ENCODE data around the gene NDUFS3. TPM values are rescaled to one million over a fixed set of nuclear protein-coding genes. Genes with fewer than 3 reads are reported as not detected.

NDUFS3 gene
- total RNA-seq, 1 experiment from 2014 or later = 120 TPM

- Histone ChIP-seq H3K79me2 (ENCODE audit: low read length) (no peaks in the 10 kb centered on the region), H3K4me1 (ENCODE audit: insufficient read depth, low read length) (no peaks in the 10 kb centered on the region), H3K27ac (ENCODE audit: low read length) (no peak overlapping the region), H3K4me3 (ENCODE audit: low read length) (no peak overlapping the region), H3K9ac (ENCODE audit: low read length) (no peak overlapping the region), H3K36me3 (ENCODE audit: low read depth, low read length) (no peaks in the 10 kb centered on the region), H2AFZ (ENCODE audit: low read length) (no peak overlapping the region), H3K27me3 (ENCODE audit: low read length) (peaks cover 15% of the 10 kb centered on the region), H3K9me2 (replicated peaks; ENCODE audit: low read length) (no peaks in the 10 kb centered on the region), H3F3A (ENCODE audit: low read length, unreplicated experiment) (no peaks in the 10 kb centered on the region), H3K4me2 (ENCODE audit: low read length) (no peak overlapping the region), H4K20me1 (ENCODE audit: low read length) (no peaks in the 10 kb centered on the region), H3K9me3 (ENCODE audit: low read length) (no peaks in the 10 kb centered on the region)
- TF ChIP-seq EZH2 (IDR thresholded peaks at IDR 0.05; ENCODE audit: low read length, unreplicated experiment) = no peak
- no peak for TF ChIP-seq CTCF (conservative IDR thresholded peaks at IDR 0.05; ENCODE audit: low read depth, low read length)
- no peak for TF ChIP-seq EZH2phosphoT487 (IDR thresholded peaks at IDR 0.05; ENCODE audit: borderline replicate concordance, low read length)
- ATAC-seq (no peak), DNase-seq (no peak)
- CTCF ChIA-PET = no interaction called here
- BruUV-seq (replicated peaks) = no TSS peak
- intact Hi-C loops (cut with micrococcal nuclease) = no loop called here
- POLR2A ChIA-PET (ENCODE audit: unreplicated experiment) = no interaction called here
These were observed 10.7 kb downstream of the NDUFS3 start for GRCh38 chr11:47589584-47589976.

- no TSS peak for BruUV-seq (replicated peaks)
- Histone ChIP-seq H3K4me3 (ENCODE audit: low read length) (no peak overlapping the region), H2AFZ (ENCODE audit: low read length) (no peak overlapping the region), H3K27me3 (ENCODE audit: low read length) (peaks cover 15% of the 10 kb centered on the region), H3K79me2 (ENCODE audit: low read length) (no peaks in the 10 kb centered on the region), H4K20me1 (ENCODE audit: low read length) (no peaks in the 10 kb centered on the region), H3K27ac (ENCODE audit: low read length) (no peak overlapping the region), H3K9me2 (replicated peaks; ENCODE audit: low read length) (no peaks in the 10 kb centered on the region), H3K4me2 (ENCODE audit: low read length) (no peak overlapping the region), H3K36me3 (ENCODE audit: low read depth, low read length) (no peaks in the 10 kb centered on the region), H3K9ac (ENCODE audit: low read length) (no peak overlapping the region), H3F3A (ENCODE audit: low read length, unreplicated experiment) (no peaks in the 10 kb centered on the region), H3K4me1 (ENCODE audit: insufficient read depth, low read length) (no peaks in the 10 kb centered on the region), H3K9me3 (ENCODE audit: low read length) (no peaks in the 10 kb centered on the region)
- no peak for TF ChIP-seq EZH2 (IDR thresholded peaks at IDR 0.05; ENCODE audit: low read length, unreplicated experiment)
- no peak for TF ChIP-seq EZH2phosphoT487 (IDR thresholded peaks at IDR 0.05; ENCODE audit: borderline replicate concordance, low read length)
- no peak for TF ChIP-seq CTCF (conservative IDR thresholded peaks at IDR 0.05; ENCODE audit: low read depth, low read length)
- ATAC-seq (no peak), DNase-seq (no peak)
- intact Hi-C loops (cut with micrococcal nuclease) = no loop called here
- ChIA-PET CTCF (no interaction called here), POLR2A (ENCODE audit: unreplicated experiment) (no interaction called here)
These were observed 11.3 kb downstream of the NDUFS3 start for GRCh38 chr11:47589977-47590861.

- Histone ChIP-seq H3K9me2 (replicated peaks; ENCODE audit: low read length) (no peaks in the 10 kb centered on the region), H3K9me3 (ENCODE audit: low read length) (no peaks in the 10 kb centered on the region), H3K36me3 (ENCODE audit: low read depth, low read length) (no peaks in the 10 kb centered on the region), H3F3A (ENCODE audit: low read length, unreplicated experiment) (no peaks in the 10 kb centered on the region), H3K4me1 (ENCODE audit: insufficient read depth, low read length) (no peaks in the 10 kb centered on the region), H3K27me3 (ENCODE audit: low read length) (peaks cover 15% of the 10 kb centered on the region), H4K20me1 (ENCODE audit: low read length) (no peaks in the 10 kb centered on the region), H3K4me2 (ENCODE audit: low read length) (no peak overlapping the region), H2AFZ (ENCODE audit: low read length) (no peak overlapping the region), H3K79me2 (ENCODE audit: low read length) (no peaks in the 10 kb centered on the region), H3K27ac (ENCODE audit: low read length) (no peak overlapping the region), H3K9ac (ENCODE audit: low read length) (no peak overlapping the region), H3K4me3 (ENCODE audit: low read length) (no peak overlapping the region)
- POLR2A ChIA-PET (ENCODE audit: unreplicated experiment) = no interaction called here
- ATAC-seq = no peak
- BruUV-seq (replicated peaks) = no TSS peak
- CTCF ChIA-PET = no interaction called here
- no peak for DNase-seq
- intact Hi-C loops (cut with micrococcal nuclease) = no loop called here
- TF ChIP-seq CTCF (conservative IDR thresholded peaks at IDR 0.05; ENCODE audit: low read depth, low read length) (no peak), EZH2phosphoT487 (IDR thresholded peaks at IDR 0.05; ENCODE audit: borderline replicate concordance, low read length) (no peak), EZH2 (IDR thresholded peaks at IDR 0.05; ENCODE audit: low read length, unreplicated experiment) (no peak)
These were observed 12.9 kb downstream of the NDUFS3 start for GRCh38 chr11:47591764-47592163.

All from PC-3 (cell line).